NCI-H345 (cell line): ENCODE measurements around the gene LRRC3B.
A peak's percentile ranks its signal among the peaks of the same experiment; 100 is the strongest.

Source experiments
- DNase-seq: peaks from one replicate; lab custom pipeline; 2025; lab: John Stamatoyannopoulos, UW

The LRRC3B gene

GRCh38 chr3:26630669-26631389, 8.3 kb downstream of the LRRC3B start:
- no peak for DNase-seq

GRCh38 chr3:26631390-26631738, 8.8 kb downstream of the LRRC3B start:
- no peak for DNase-seq

GRCh38 chr3:26634601-26635000, 12.0 kb downstream of the LRRC3B start:
- no peak for DNase-seq

DNA sequence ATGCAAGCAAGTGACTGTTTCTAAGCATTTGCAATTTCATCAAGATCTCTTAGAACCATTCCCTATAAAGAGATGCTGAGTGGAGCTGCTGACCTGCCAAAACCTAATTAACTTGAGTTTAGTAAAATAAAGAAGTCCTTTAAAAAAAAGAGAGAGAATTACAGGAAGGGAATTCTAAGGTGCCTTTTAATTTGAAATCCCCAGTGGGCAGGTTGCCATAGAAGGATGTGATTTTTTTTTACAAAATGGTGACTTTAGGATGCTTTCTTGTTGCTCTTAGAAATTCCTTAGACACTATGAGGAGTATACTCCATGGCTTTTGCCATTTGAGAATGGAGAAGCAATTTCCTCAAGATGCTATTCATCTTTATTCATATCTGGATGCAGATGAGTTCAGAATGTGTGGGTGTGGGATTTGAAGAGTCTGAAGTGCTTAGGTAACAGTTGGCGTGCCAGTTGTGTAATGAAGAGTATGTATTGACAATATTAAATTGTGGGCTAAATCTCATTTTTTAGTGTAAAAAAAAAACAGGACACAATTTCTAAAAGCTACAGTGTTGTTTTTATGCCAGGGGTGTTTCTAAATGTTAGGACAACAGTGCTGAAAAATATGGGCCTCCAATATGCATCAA, 13.6 kb downstream of the LRRC3B start:
- no peak for DNase-seq

GRCh38 chr3:26637698-26638097, 15.1 kb downstream of the LRRC3B start:
- DNase-seq = no peak

DNA sequence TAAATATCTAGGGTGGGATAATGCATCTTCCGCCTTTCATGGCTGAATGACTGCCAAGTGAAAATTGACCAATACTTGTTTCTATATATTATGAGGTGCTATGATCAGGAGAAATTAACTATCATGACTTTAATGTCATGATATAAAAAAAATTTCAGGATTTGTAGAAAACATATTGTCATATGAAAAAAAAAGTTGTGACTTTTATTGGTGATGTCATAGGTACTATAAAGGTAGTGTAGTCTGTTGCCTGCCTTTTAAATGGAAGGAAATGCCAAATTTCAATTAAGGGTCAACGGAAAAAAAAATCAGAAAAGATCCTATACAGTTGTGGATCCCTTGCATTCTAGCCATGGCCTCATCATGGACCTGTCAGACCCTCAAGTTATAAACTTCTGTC, 15.5 kb downstream of the LRRC3B start:
- no peak for DNase-seq

DNA sequence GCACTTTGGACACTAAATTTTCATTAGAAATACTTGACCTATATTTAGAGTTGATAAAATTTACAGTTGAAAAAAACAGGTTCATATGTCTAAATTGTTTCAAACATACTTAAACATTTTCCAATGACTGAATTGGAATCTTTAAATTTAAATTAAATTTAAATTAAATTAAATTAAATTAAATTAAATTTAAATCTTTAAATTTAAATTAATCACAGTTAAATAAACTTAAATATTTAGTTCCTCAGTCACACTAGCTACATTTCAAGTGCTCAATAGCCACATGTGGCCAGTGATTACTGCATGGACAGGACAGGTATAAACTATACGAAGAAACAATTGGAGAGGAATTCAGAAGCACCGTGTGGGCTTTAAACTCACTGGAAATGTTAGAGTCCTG, 16.8 kb downstream of the LRRC3B start:
- no peak for DNase-seq

GRCh38 chr3:26647078-26647477, 24.5 kb downstream of the LRRC3B start:
- DNase-seq = no peak

DNA sequence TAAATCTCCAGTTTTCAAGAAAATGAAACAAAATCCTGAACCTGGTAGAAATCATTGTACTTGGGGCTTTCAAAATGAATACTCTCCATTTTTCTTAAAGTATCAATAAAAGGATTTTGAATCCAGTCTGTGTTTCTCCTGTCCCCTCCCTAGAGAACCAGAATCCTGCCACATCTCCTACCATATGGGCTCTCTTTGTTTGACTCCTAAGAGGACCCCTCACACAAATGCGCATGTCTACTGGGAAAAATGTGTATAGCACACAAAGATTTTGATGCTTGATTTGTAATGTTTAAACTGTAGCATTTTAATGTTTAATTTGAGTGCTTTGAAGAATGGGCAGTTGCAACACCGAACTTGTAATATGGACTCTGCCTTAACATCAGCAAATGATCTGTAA, 25.9 kb downstream of the LRRC3B start:
- no peak for DNase-seq

GRCh38 chr3:26652164-26652563, 29.6 kb downstream of the LRRC3B start:
- no peak for DNase-seq

GRCh38 chr3:26653811-26654425, 31.3 kb downstream of the LRRC3B start:
- DNase-seq = no peak

- no peak for DNase-seq
Observed at GRCh38 chr3:26655231-26655630, 32.7 kb downstream of the LRRC3B start.

- DNase-seq = no peak
Observed at GRCh38 chr3:26657348-26657976, 34.9 kb downstream of the LRRC3B start.

DNA sequence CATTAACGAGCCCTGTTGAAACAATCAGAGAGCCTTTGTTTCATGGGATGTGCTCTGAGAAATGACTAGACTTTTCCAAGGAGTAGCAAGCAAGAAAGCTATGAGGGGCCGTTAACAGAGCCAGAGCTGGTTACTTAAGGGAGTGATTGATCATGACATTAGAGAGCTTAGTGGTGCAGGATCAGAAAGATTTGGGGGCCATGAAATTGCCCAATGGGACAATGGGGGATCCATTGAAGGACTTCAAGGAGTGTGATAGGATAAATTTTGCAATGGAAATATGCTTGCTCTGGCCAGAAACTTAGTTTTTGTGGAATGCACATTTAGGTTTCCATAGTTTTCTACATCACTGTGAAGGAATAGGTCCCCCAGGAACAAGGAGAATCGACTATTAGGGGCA, 45.6 kb downstream of the LRRC3B start:
- DNase-seq = no peak

- no peak for DNase-seq
Observed at GRCh38 chr3:26668696-26669095, 46.1 kb downstream of the LRRC3B start.

- DNase-seq = no peak
Observed at GRCh38 chr3:26675336-26675735, 52.8 kb downstream of the LRRC3B start.

- no peak for DNase-seq
Observed at GRCh38 chr3:26681632-26682031, 59.1 kb downstream of the LRRC3B start.

DNA sequence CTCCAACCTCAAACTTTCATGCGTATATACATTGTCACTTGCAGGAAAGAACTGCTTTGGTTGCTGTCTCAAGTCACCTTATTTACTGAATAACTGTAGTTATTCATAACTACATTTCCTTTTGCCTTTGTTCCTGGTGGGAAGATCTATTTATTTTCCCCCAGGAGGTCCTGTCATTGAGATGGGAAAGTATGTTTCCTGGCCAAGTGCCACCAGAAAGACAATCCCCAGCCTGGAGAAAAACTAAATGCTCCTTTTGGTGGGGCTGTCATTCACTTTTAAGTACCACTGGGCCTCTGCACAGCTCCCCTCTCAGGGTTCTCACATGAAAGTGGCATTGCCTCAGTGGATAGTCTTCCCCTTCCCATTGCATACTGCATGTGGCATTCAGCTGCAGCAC, 59.8 kb downstream of the LRRC3B start:
- peak; percentile 57 for DNase-seq

- no peak for DNase-seq
Observed at GRCh38 chr3:26683902-26684301, 61.3 kb downstream of the LRRC3B start.

DNA sequence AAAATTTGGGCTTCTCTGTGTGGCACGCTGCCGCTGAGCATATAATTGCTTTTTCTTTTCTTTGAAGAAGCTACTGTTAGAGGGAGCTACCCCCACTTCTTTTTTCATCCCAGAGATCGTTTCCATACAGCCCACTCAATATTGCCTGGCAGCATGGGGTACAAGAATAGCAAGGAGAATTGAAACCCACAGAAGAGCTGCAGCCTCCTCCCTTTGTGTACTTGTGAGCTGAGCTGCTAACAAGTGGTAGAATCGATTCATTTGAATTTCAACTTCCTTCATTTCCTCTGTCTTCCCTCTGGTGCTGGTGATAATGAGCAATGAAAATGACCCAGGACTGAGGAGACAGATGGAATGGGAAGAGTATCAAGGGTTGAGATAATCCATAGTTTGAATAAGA, 64.9 kb downstream of the LRRC3B start:
- DNase-seq = no peak

- no peak for DNase-seq
Observed at GRCh38 chr3:26699553-26699952, 77.0 kb downstream of the LRRC3B start.

DNA sequence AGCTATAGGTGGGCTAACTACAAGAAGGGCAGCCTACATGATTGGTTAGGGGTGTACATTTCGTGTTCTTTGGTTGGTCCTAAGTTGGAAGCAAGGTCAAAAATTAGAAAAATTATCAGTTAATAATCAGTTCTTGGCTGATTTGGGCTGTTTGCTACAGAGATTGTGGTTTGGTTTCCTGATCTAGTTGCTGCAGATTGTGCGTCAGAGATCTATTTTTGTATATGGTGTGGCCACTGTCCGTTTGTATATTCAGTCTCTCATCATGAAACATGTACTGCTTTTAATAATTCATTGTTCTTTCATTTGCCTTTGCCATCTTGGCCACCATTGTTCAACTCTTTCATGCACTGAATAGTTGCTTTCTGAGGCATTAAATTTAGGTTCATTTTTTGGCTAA, 80.9 kb downstream of the LRRC3B start:
- DNase-seq = no peak

DNA sequence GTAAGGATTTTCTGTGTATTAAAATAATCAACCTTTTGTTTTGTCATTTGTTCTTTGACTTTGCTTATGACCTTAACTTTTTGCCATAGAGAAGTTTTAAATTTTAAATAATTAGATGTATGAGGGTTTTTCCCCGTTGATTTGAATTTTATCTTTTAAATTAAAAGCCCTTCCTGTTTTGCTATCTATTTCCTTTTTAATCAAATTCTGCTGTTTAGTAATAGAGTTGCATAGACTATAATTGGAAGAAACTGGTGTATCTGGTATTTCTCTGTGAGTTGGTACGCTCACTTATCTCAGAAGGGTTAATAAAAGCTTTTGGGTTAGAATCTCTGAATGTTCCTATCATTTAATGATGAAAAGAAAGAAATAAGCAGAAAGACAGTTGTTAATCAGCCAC, 82.2 kb downstream of the LRRC3B start:
- no peak for DNase-seq
